Measurements from ENCODE around the gene ENHO. TPM values are rescaled to one million over a fixed set of nuclear protein-coding genes. Genes with fewer than 3 reads are reported as not detected.
A peak's percentile ranks its signal among the peaks of the same experiment; 100 is the strongest.
"Not testable (repeated sequence)": the region's sequence is repeated elsewhere in the genome, so short reads cannot be mapped to it uniquely, and the experiment has no call there.

Gene ENHO
- total RNA-seq, 1 donor from 2014 or later: 0.30 TPM

DNA sequence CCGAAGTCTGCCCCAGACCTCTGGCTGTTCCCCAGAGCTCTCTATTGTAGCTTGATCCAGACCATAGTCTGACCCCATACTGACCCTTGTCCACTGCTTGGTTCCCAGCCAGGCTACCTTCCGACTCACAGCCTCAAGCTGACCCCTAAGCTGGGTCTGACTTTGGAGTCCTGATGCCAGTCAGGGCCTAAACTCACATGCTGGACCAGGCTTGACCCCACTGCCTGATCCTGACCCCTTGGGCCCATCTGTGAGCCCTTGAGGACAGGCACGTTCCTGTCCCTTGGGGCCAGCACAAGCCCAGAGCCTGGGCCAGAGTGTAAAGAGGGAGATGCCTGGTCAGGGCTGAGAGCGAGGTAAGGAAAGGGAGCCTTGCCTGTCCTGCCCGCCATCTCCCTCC, 32.7 kb upstream of the ENHO start:
- DNase-seq (ENCODE audit: low read depth): no peak

DNA sequence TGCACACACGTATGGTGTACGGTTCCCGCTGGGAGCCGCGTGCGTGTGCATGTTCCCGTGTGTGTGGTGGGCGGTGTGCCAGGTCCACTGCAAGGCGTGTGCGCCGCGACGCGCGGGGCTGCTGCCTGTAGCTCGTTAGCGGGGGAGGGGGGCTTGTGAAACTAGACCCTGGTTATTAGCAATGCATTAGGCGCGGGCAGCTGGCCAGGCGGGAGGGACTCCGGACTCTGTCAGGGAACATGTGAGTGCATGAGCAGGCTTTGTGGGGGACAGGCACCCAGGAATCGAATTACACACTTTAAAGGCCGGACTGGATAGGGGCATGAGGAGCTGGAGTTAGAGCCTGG, 32.2 kb upstream of the ENHO start:
- DNase-seq (ENCODE audit: low read depth): no peak

DNA sequence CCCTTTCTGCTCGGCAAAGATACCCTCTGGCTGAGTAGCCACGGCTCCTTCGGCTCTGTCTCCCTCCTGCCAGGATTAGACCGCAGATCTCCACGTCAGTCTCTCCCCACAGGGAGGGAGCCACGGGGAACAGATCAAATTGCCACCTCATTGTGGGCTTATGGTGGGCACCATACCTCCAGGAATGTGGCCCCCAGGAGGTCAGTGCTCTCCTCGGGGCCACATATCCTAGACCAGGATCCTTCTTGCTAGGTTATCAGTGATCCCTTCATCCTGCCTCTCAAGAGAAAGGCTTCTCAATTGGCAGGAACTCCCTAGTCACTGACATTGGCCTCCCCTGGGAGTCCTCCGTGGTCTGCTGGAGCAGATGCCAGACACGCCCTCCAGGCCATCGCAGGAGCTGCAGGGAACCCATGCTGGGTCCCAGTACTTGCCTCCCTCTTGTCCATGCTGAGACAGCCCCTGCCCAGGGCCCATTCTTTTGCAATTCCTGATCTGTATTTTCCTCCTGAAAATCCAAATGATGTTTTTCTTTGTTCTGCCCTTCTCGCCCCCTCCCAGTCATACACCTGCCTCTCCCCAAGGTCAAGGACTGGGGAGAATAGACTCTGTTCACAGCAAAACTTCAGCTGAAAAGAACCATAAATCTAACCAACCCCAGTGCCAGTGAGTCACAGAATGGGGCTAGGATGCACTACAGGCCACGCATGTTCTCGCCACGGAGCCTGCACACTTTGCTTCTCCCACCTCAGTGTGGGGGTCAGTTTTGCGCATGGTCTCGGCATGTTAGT, 31.6 kb upstream of the ENHO start:
- no peak for DNase-seq (ENCODE audit: low read depth)

DNA sequence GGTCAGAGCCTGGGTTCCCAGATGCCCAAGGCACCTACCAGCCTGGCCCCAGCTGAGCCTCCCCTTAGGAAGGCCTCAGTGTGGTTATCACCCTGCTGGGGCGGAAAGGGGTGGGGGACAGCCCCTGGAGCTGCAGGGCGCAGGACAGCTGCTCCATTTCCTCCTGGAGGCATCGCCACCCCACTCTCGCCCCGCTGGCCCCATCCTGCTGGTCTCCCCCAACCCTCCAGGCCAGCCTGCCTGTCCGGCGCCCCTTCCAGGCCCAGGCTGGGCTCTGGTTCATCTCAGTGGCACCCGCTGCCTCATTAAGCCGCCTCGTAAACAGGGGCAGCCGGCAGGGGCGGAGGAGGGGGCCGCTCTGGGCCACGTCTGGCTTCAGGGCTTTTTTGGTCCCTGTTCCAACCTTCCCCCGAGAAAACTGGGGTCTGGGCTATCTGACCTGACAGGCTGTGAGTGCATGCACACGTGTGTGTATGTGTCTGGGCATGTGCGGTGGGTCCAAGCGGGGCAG, 30.8 kb upstream of the ENHO start:
- no peak for DNase-seq (ENCODE audit: low read depth)

DNA sequence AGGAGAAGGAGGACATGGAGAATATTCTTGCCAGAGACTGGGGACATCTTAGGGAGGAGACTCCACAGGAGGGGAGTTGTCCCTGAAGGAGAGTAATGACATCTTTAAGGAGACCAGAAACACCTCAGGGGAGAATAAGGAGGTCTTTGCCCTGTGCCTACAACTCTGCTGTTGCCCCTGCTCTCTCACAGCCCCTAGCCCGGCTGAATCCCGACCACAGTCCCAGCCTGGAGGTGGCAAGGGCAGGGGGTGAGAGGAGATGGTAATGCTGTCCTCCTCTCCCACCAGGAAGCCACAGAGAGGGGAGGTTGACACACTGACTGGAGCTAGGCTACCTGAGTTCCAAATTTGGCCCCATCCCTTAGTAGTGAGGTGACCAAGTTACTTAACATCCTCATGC, 30.2 kb upstream of the ENHO start:
- no peak for DNase-seq (ENCODE audit: low read depth)

DNA sequence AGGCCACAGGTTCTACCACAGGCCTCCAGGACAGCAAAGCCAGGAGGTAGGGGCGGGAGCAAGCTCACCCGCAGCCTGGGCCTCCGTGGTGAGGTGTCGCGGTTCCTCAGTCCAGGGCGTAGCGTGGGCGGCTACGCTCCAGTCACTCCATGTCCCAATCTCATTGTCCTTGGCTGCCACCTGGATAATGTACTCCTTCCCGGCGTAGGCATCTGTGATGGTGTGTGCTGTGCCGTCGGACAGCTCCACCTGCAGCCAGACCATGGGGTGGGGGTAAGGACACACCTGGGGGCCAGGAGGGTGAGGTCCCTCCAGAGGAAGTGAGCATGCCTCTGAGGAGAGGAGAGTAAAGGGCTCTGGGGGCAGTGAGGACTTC, 29.8 kb upstream of the ENHO start:
- DNase-seq (ENCODE audit: low read depth): peak; percentile 1

DNA sequence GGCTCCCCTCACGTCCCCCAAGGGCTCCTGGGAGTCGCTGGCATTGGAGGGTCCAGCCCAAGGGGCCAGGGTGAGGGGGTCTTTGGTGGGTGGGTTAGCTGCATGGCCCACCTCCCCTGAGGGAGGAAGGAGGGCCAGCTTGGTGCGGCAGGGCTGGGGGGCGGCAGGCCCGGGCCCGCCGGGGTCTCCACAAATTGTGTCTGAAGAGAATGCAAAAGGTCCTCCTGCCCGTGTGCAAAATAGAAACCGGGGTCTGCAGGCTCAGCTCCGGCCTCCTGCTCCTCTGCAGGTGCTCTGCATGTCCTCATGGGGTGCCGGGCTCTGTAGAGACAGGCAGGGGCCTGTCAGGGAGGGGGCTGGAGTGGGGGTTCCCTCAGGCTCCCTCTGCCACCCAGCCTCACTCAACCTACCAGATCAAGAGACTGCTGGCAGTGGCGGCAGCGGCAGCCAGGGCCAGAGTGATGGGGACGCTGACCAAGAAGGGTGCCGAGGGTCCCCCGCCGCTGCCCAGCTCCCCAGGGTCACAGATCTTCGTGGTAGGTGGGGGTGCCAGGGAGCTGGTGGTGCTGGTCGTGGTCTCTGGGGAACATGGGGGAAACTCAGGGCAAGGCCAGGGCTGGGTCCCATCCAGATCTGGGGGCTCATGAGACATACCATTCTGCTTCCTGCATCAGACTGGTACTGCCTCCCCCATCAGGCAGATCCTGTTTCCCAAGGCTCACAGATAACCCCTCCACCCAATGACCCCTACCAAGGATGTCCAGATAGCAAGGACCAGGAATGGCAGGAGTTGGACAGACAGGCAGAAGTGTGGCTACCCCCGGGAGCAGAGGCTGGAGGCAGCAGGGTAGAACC, 29.2 kb upstream of the ENHO start:
- no peak for DNase-seq (ENCODE audit: low read depth)

DNA sequence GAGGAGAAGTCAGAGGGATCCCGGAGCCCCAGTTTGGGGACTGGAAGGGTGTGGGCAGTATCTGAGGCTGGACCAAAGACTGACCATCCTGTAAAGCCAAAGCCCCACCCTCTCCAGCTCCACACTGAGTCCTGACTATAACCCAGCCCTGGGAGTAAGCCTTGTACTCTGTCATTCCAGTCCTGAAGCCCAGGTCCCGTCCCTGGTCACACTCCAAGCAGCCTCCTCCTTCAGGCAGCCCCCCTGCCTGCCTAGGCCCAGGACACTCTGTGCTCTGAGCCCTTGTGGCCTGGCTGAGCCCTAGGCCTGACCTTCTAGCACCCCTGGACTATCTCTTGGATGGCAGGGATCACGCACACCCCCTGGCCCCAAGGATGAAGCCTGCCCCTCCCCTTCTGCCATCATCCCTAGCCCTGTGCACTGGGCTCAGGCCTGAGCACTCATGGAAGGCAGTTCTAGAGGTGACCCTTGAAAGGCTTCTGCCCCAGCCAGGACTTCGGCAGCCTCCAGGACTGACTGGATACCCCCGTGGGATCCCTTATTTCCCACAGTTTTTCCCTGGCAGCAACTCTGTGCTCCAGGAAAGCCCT, 28.0 kb upstream of the ENHO start:
- DNase-seq (ENCODE audit: low read depth): no peak

DNA sequence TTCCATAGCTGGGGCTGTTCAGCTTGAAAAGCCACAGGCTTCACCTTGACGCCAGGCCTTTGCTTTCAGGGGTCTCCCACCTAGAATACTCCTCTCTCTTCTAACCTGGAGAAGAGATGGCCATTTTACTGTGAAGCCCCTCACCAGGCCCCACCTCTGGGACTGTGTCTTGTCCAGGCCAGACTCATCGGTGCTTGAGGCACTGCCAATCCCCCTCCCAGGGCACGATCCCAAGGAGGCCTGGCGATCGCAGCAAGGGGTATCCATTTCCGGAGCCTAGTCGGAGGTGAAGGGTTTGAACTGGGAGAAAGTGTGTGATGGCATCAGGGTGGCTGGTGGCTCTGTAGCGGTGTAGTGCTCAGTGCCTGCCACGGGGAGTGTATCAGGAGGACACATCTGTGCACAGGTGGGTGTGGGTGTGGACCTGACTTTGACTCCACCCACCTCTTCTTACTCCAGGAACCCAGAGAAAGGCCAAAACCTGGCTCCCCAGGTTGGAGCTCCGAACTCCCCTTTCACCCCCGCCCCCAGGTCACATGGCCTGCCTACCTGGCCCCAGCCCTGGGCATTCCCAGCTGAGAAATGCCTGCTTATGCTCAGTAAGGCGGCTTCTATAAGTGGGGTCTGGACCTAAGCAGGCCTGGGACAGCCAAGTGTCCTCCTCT, 27.4 kb upstream of the ENHO start:
- DNase-seq (ENCODE audit: low read depth): no peak

DNA sequence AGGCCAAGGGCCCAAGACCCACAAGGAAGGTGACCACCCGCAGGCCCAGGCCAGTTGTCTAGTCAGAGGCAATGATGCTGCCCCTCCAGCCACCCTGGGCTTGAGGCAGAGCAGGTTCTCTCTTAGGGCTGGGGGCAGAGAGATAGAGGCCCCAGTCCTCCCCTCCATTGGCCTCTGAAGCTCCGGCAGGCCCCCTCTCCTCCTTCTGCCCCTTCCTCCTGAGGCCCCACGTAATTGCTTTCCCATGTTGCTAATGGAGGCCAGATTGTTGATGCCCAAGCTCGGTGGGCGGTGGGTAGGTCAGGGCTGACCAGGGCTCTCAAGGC, 26.6 kb upstream of the ENHO start:
- DNase-seq (ENCODE audit: low read depth): no peak

DNA sequence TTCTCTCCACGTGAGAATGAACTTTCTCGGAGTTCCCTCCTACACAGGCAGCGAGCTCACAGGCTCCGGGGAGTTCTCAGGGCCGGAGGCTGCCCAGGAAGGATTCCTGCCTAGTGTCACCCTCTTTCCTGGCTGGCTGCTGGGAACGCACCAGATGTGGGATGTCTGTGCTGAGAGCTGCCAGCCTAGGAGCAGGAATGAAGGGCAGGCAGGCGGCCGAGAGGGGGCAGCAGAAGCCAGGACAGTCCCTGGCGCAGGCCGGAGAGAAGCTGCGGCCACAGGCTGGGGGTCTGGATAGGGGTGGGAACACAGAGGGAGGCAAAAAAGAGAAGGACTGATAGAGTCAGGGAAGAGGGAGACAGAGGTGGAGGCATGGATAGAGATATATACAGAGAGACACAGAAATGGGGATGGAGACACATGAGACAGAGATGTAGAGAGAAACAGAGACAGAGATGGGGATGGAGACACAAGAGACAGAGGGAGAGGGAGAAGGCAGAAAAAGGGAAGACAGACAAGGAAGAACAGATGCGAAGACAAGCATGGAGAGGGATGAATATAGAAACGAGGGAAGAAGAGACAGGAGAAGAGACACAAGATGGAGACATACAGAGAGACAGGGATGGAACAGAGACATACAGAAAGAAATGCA, 25.3 kb upstream of the ENHO start:
- no peak for DNase-seq (ENCODE audit: low read depth)

DNA sequence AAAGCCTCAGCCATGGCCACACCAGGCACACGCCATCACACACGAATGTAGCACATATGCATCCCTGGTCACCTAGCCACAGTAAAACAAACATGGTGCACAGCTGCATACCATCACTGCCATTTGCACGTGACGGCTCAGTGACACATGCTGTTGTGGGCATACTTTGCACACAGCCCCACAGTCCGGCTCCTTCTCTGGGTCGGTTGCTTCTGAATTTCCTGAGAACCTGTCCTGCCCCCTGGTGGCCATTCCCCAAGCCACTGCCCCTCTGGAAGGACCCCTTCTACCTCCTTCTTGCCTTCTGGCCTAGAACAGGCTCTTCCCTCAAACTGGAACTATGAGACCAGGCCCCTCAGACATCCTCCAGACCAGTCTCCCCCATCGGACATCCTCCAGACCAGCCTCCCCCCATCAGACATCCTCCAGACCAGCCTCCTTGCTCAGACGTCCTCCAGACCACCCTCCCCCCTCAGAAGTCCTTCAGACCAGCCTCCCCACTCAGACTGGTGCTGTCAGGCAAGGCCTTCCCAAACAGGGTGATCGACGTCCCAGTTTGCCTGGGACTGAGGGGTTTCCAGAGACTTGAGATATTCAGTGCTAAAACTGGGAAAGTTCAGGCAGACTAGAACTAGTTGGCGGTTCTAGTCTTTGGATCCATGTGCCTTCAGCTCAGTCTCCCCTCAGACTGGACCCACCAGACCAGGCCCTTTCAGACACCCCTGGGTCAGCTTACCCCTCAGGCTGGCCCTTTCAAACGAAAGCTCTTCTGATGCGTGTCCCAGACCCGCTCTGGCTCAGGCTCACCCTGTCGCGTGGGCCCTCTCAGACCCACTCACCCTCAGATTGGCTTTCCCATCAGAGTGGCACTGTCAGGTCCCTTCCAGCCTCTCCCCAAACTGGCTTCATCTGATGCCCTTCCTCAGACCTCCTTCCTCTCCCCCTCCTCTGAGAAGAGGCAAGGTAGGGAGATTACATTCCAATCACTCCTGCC, 24.3 kb upstream of the ENHO start:
- peak; percentile 43 for DNase-seq (ENCODE audit: low read depth)

DNA sequence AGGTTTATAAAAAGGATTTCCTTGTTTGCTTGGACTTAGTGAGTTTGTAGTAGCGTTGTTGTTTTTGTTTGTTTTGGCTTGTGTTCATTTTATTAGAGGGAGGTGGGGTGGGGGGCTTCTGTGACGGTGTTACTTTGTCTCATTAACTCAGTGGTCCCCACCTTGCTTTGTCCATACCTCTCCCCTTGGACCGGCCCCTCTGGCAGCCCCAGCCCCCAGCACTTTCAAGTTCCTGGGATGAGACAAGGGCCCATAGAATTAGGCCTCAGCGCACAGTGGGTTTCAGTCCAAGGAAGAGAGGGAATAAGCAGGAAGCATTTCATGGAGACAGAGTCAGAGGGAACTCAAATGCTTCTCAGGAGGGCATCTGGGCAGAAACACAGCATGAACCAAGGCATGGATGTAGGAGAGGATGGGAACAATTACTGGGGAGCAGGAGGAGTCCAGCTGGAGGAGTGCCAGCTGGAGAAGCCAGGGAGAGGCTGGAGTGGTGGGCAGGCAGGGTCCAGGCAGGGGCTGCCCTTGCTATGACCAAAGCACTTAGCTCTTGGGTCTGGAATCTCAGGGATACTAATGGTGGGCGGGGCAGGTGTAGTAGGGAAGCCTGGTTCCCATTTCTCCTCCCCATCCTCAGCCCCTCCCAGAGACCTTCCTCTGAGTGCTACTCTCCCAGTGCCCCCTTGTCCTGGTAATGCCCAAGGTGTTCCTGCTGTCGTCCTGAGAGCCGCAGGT, 23.5 kb upstream of the ENHO start:
- no peak for DNase-seq (ENCODE audit: low read depth)

DNA sequence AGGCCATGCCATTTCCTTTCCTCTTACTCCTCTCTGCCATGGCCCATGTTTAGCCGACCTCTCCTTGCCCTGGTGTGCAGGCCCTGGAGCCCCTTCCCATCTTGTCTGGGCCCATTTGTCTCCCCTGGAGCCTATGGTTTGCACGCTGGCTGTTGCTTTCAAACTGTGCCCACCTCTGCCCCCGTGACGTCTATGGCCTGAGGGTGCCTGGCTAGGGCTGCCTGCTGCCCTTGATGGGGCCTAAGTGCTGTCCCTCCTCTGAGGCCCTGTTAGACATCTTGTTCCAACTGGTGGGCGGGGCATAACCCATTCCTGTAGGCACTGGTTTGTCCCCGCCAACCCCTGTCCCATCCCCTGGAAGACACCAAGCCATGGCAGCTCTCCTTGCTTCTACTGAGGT, 22.7 kb upstream of the ENHO start:
- no peak for DNase-seq (ENCODE audit: low read depth)

DNA sequence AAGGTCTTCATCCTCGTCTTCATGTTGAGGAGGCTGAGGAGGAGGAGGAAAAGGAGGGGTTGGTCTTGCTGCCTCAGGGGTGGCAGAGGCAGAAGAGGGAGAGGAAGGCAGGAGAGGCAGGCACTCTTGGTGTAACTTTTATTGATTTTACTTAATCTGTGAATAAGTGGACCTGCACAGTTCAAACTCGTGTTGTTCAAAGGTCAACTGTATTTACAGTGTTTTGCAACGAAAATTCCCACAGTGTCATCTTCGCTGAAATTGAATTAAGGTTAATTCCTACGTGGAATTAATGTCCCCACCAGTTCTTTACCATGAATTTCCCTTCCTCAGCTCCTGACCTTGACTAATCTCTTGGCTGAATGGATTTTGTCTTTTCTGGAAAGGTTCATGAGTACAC, 21.2 kb upstream of the ENHO start:
- no peak for DNase-seq (ENCODE audit: low read depth)

DNA sequence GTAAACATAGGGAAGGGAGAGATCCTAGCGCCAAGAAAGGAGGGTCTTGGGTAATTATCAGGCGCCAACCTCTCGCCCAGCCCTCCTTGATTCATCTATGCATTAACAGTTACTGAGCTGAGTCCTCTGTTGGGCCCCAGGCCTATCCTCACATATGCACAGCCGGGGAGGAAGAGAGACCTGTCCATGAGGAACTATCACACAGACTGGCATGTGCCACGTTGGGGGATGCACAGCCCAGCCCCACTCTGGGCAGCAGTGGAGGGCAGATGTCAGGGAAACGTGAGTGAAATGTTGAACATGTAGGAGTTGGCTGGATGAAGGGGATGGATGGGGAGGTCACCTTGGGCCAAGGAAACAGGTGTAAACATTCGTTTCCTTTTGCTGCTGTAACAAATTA, 18.8 kb upstream of the ENHO start:
- no peak for DNase-seq (ENCODE audit: low read depth)

DNA sequence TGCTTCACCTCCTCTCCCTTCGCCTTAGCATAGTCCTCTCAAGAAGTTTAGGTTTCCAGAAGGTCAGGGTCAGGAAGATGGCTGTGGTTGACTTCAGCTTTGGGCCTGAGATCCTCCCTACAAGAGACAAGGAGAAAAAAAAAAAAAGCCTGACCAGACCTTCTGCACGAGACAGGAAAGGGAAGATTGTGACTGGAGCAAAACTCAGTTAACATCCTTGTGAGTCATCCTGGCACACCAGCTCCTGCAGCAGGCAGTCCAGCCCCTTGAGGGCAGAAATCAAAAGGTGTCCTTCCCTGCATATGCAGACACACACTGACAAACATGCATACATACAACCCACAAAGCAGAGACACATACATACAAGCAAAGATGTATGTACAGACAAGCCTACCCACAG, 18.0 kb upstream of the ENHO start:
- DNase-seq (ENCODE audit: low read depth): peak; percentile 64

DNA sequence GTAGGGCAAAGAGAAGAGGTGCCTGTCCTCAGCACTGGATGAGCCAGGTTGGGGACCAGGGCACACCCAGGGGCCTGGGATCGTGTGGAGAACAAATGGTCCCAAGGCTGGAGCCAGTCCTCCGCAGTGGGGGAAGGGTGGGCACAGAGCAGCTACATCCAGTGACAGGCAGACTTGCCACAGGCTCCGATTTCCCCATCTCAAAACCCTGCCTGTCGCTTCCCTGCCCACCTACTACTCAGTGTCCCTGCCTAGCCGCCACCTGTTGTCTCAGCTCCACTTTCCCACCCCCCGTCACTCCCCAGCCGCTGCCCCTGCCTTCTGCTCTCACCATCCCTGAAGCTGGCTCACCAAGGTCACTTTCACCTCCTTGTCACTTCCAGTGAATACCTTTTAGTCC, 13.9 kb upstream of the ENHO start:
- DNase-seq (ENCODE audit: low read depth): no peak

DNA sequence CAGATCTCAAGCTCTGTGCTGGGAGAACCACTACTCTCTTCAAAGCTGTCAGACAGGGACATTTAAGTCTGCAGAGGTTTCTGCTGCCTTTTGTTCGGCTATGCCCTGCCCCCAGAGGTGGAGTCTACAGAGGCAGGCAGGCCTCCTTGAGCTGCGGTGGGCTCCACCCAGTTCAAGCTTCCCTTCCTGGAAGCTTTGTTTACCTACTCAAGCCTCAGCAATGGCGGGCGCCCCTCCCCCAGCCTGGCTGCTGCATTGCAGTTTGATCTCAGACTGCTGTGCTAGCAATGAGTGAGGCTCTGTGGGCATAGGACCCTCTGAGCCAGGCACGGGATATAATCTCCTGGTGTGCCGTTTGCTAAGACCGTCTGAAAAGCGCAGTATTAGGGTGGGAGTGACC, 9.3 kb upstream of the ENHO start:
- DNase-seq (ENCODE audit: low read depth): not testable (repeated sequence)

DNA sequence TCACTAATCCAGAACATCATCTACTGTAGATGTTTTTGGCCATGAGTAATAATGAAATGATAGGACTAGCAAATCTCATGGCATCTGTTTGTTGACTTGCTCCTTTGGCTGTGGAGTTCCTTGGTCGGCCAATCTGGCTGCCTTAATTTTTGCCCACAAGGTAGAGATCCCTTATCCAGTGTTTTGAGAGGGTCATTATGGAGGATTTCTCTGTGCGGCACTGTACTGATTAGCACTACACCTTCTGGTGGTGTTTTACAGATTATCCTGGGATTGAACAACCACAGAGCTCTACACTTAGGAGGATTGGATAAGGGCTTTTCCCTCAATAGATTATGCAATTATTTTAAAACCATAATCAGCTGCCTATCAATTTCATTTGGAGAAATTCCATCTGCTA, 3.2 kb upstream of the ENHO start:
- no peak for DNase-seq (ENCODE audit: low read depth)

Data from renal cortical epithelial cell (primary cell).